BLaER1 (cell line): ENCODE results near the gene LPP.
A peak's percentile ranks its signal among the peaks of the same experiment; 100 is the strongest.

Source experiments
- H3K27ac ChIP-seq: shearing (Covaris generic); formaldehyde crosslinking; 2 replicates; pipeline ENCODE4 v1.8.1; 2022
- H3K27me3 ChIP-seq: shearing (Covaris generic); formaldehyde crosslinking; 2 replicates; pipeline ENCODE4 v1.8.1; 2022
- H3K36me3 ChIP-seq: shearing (Covaris generic); formaldehyde crosslinking; 2 replicates; pipeline ENCODE4 v1.8.1; 2022
- H3K4me1 ChIP-seq: shearing (Covaris generic); formaldehyde crosslinking; 2 replicates; pipeline ENCODE4 v1.8.1; 2022
- H3K4me2 ChIP-seq: shearing (Covaris generic); formaldehyde crosslinking; 2 replicates; pipeline ENCODE4 v1.8.1; 2022
- H3K4me3 ChIP-seq: shearing (Covaris generic); formaldehyde crosslinking; 2 replicates; pipeline ENCODE4 v1.8.1; 2022
- H3K9ac ChIP-seq: shearing (Covaris generic); formaldehyde crosslinking; 2 replicates; pipeline ENCODE4 v1.8.1; 2022
- H3K9me3 ChIP-seq: shearing (Covaris generic); formaldehyde crosslinking; 2 replicates; pipeline ENCODE4 v1.8.1; 2022
- H4K20me1 ChIP-seq: shearing (Covaris generic); formaldehyde crosslinking; 2 replicates; pipeline ENCODE4 v1.8.1; 2022
- Cebpa-rat ChIP-seq: shearing (Covaris generic); IDR thresholded peaks from 2 replicates; pipeline ENCODE4 v1.8.1; 2022

LPP gene

DNA sequence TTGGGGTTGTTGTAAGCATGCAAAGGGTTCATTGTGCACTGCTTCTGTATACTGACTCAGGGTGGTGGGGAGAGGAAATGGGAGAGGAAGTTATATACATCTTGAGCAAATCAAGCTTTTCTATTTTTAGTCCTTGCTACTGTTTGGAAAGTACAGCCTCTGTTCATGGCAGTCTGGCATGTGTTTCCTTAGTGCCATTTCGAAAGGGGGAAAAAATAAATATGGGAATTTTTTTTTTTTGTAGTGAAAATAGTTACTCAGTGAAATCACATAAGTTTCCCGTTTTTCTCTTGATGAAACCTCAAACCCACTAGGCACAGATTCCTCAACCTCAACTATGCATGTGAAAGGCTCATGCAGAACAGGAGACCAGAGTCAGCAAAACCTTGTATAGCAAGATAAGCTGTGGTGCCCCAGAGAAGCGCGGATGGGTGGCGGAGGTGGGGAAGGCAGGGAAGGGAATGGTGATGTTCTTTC is 353.3 kb downstream of the LPP start:
- Histone ChIP-seq H3K9ac (no peak overlapping the region), H4K20me1 (no peaks in the 10 kb centered on the region), H3K27me3 (no peaks in the 10 kb centered on the region), H3K9me3 (peaks cover 29% of the 10 kb centered on the region), H3K27ac (peak overlapping the region; percentile 39; the same call in 1 of the 2 replicates), H3K4me3 (no peak overlapping the region), H3K4me2 (peak overlapping the region; percentile 81), H3K4me1 (peaks cover 33% of the 10 kb centered on the region), H3K36me3 (no peaks in the 10 kb centered on the region)
- TF ChIP-seq Cebpa-rat: no peak

DNA sequence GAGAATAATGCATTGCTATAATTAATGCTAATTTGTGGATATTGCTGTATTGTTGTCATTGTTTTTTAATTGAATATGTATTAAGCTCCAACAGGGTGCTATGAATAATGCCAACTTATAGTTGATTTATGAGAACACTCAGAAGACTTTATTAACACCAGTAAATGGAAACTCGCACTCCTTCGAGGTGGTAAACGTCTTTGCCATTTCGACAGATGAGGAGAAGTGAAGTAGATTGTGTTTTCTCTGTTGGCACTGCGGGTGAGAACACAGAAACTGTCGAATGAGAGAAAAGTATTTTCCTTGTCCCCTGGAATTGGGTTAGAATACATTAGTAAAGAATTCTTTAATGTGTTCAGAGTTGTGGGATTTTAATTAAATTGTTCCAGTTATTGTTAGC is 354.5 kb downstream of the LPP start:
- H3K27ac ChIP-seq: no peak overlapping the region
- H3K9ac ChIP-seq: no peak overlapping the region
- H3K4me2 ChIP-seq: peak overlapping the region; percentile 81
- no peaks in the 10 kb centered on the region for H3K36me3 ChIP-seq
- TF ChIP-seq Cebpa-rat: no peak
- H4K20me1 ChIP-seq: no peaks in the 10 kb centered on the region
- H3K9me3 ChIP-seq: peaks cover 26% of the 10 kb centered on the region
- H3K4me1 ChIP-seq: peaks cover 33% of the 10 kb centered on the region
- H3K4me3 ChIP-seq: no peak overlapping the region
- no peaks in the 10 kb centered on the region for H3K27me3 ChIP-seq

DNA sequence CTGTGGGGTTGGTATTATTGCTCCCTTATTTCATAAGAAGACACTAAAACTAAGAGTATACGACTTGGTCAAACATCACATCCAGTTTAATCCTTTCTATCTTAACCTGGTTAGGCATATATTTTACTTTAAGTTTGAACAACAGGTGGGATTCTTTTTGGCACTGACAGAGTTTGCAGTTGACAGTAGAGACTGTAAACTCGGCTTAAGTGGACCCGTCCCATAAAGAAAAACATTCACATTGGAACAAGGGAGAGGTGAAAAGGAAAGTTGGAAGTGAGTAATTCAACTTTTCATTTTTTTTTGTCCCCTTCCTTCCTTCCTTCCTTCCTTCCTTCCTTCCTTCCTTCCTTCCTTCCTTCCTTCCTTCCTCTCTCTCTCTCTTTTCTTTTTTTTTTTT is 355.4 kb downstream of the LPP start:
- peaks cover 33% of the 10 kb centered on the region for H3K4me1 ChIP-seq
- no peak overlapping the region for H3K4me3 ChIP-seq
- no peaks in the 10 kb centered on the region for H3K27me3 ChIP-seq
- no peaks in the 10 kb centered on the region for H4K20me1 ChIP-seq
- peaks cover 18% of the 10 kb centered on the region for H3K9me3 ChIP-seq
- no peak overlapping the region for H3K27ac ChIP-seq
- no peak overlapping the region for H3K4me2 ChIP-seq
- no peak for TF ChIP-seq Cebpa-rat
- H3K9ac ChIP-seq: no peak overlapping the region
- no peaks in the 10 kb centered on the region for H3K36me3 ChIP-seq

DNA sequence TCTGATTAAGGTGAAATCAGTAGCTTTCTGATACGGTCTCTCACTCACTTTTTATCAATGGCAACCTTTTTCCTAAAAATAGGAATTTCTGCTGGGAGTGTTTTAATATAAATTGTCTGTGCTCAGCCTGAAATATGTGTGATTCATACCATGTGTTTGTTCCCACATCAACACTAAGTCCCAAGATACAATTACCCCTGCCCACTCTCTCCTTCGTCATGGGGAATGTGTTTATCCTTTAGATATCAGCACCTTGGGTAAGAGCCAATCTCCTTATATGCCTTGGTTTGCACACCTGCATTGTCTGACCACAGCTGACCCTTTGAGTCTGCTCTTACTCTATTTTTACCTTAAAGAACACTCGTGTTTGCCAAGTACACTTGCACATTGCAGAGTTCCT is 356.4 kb downstream of the LPP start:
- Histone ChIP-seq H3K27me3 (no peaks in the 10 kb centered on the region), H3K4me2 (no peak overlapping the region), H4K20me1 (no peaks in the 10 kb centered on the region), H3K4me3 (no peak overlapping the region), H3K36me3 (no peaks in the 10 kb centered on the region), H3K4me1 (peaks cover 33% of the 10 kb centered on the region), H3K9ac (no peak overlapping the region), H3K27ac (no peak overlapping the region), H3K9me3 (peaks cover 7% of the 10 kb centered on the region; the same call in 1 of the 2 replicates)
- no peak for TF ChIP-seq Cebpa-rat

DNA sequence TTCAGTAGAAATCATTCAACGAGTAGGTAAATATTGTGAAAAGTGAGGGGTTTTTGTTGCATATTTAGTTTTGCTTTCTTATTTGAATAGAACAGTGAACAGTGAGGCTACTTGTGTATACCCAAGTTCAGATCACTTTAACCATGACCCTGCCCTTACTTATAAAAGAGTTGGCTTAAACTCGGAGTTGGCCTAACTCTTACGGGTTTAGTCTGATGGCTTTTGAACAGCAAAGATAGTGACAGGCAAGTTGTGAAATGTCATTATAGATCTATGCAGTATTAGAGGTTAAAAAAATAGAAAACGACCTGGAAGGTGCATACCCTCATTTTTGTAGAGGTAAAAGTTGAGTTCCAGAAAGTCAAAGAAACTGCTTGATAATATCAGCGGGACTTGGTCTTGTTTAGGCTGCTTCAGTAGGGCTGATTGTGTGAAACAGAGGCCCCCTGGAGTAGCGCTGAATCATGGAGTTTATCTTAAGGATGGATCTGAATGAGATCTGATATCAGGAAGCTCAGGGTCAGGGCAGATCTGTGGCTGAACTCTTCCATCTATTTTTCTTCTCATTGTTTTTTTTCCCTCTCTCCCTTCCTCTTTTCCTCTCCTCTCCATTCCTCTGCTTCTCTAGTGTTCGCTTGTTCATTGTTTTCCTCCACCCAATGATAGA is 359.8 kb downstream of the LPP start:
- H3K27me3 ChIP-seq: no peaks in the 10 kb centered on the region
- H4K20me1 ChIP-seq: no peaks in the 10 kb centered on the region
- TF ChIP-seq Cebpa-rat: no peak
- H3K9ac ChIP-seq: no peak overlapping the region
- no peaks in the 10 kb centered on the region for H3K36me3 ChIP-seq
- H3K9me3 ChIP-seq: peaks cover 7% of the 10 kb centered on the region; the same call in 1 of the 2 replicates
- peaks cover 7% of the 10 kb centered on the region for H3K4me1 ChIP-seq
- no peak overlapping the region for H3K27ac ChIP-seq
- H3K4me3 ChIP-seq: no peak overlapping the region
- H3K4me2 ChIP-seq: no peak overlapping the region

DNA sequence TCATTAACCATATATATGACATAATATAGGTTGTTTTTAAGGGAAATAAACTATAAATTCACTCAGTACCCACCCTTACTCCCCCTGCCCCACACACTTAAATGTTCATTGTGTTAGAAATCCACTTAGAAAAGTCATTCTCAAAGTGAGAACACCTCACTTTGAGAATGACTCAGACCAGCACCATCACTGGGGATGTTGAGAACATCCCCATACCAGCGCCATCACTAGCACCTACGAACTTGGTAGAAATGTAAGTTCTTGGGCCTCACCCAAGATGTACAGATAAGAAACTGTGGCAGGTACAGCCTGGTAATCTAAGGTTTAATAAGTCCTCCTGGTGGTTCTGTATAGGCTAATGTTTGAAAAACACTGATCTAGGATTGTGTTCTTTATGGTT is 362.6 kb downstream of the LPP start:
- H3K36me3 ChIP-seq: no peaks in the 10 kb centered on the region
- no peak for TF ChIP-seq Cebpa-rat

DNA sequence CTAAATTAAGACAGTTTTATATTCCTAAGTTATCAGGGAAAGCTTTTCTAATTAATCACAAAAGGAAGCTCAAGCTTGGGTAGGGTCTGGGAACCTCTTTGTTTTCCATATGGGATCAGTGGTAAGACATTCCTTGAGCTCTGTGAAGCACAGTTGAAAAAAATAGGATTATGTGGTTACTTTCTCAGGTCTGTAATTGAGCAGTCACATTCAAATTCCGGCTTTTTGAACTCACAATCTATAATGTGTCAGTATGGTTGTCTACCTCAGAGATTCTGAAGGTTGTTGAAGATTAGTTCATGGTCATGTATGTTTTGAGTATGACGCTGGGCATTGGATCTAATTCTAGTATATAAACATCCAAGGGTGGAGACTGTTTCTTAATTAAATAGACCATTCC is 364.5 kb downstream of the LPP start:
- Histone ChIP-seq H3K36me3 (no peaks in the 10 kb centered on the region), H3K27me3 (no peaks in the 10 kb centered on the region), H3K4me1 (no peaks in the 10 kb centered on the region), H3K9ac (no peak overlapping the region), H4K20me1 (no peaks in the 10 kb centered on the region), H3K4me2 (no peak overlapping the region), H3K4me3 (no peak overlapping the region), H3K27ac (no peak overlapping the region), H3K9me3 (peaks cover 7% of the 10 kb centered on the region; the same call in 1 of the 2 replicates)
- TF ChIP-seq Cebpa-rat: no peak

More for the DNA sequence above, 362.6 kb downstream of the LPP start:
- Histone ChIP-seq H4K20me1 (no peaks in the 10 kb centered on the region), H3K4me2 (no peak overlapping the region), H3K9ac (no peak overlapping the region), H3K4me3 (no peak overlapping the region), H3K27ac (no peak overlapping the region), H3K27me3 (no peaks in the 10 kb centered on the region), H3K4me1 (no peaks in the 10 kb centered on the region), H3K9me3 (peaks cover 7% of the 10 kb centered on the region; the same call in 1 of the 2 replicates)

DNA sequence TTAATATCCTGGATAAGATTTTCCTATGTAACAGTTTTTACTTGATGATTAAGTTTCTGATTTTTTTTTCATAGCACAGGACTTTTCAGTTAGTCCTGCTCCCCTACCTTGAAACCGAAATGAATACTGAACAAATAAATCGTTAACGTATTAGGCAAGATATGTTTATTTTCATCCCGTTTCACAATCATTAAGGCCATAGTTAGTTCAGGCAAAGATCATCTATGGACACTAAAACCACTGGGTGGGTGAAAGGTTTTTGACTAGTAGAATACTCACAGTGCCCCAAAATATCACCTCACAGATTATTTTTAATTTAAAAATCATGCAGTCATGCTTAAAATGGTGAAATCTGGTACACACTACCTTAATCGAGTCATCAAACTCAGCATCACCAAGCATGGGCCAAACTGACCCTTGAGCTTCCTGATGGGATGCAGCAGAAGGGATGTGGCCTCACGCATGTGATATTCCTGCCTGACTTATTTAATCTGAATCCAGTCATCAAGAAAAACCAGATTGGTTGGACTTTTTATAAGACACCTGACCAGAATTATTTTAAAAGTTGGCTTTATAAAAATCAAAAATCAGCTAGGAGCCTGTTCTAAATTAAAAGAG is 365.0 kb downstream of the LPP start:
- Histone ChIP-seq H4K20me1 (no peaks in the 10 kb centered on the region), H3K27ac (no peak overlapping the region), H3K9me3 (peaks cover 7% of the 10 kb centered on the region; the same call in 1 of the 2 replicates), H3K4me3 (no peak overlapping the region), H3K4me2 (no peak overlapping the region), H3K4me1 (no peaks in the 10 kb centered on the region), H3K27me3 (no peaks in the 10 kb centered on the region), H3K36me3 (no peaks in the 10 kb centered on the region), H3K9ac (no peak overlapping the region)
- TF ChIP-seq Cebpa-rat: no peak

DNA sequence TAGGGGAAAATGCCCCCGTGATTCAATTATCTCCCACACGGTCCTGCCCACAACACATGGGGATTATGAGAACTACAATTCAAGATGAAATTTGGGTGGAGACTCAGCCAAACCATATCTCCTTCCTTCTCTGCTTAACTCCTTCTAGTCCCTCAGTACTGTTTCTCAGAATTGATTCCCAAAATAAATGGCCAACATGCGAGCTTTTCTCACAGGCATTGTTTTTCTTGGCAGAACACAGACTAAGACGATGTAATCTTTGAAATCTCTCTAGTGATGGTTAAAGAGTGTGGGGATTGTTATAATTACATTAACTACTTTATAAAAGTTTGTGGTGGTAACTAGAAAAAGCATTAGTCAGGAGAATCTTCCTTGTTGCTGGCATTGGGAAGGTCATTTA is 366.5 kb downstream of the LPP start:
- H3K27ac ChIP-seq: no peak overlapping the region
- no peak overlapping the region for H3K4me3 ChIP-seq
- H3K27me3 ChIP-seq: no peaks in the 10 kb centered on the region
- no peaks in the 10 kb centered on the region for H4K20me1 ChIP-seq
- no peak overlapping the region for H3K4me2 ChIP-seq
- H3K9me3 ChIP-seq: peaks cover 7% of the 10 kb centered on the region; the same call in 1 of the 2 replicates
- H3K4me1 ChIP-seq: no peaks in the 10 kb centered on the region
- peaks cover 7% of the 10 kb centered on the region for H3K36me3 ChIP-seq
- H3K9ac ChIP-seq: no peak overlapping the region
- TF ChIP-seq Cebpa-rat: no peak

DNA sequence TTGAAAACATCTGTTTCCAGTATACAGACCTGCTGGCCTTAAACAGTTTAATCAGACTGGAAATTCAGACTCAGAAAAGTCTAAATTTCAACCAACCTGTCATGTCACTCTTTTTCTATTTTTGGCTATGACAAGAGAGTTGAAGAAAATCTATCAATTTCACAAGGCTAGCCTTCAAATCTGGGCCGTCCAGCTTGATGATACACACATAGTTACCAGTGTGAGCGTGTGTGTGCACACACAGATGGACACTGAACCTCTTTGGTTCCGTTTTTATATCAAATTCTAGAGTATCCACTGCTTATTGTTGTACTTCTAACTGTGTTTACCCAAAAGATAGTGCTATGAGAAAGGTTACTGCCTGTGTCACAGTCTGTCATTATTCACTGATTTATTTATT is 368.2 kb downstream of the LPP start:
- Histone ChIP-seq H3K4me2 (no peak overlapping the region), H3K27me3 (no peaks in the 10 kb centered on the region), H3K27ac (no peak overlapping the region), H3K4me3 (no peak overlapping the region), H3K4me1 (no peaks in the 10 kb centered on the region), H3K36me3 (peaks cover 18% of the 10 kb centered on the region), H3K9me3 (peaks cover 7% of the 10 kb centered on the region; the same call in 1 of the 2 replicates), H3K9ac (no peak overlapping the region), H4K20me1 (no peaks in the 10 kb centered on the region)
- TF ChIP-seq Cebpa-rat: no peak
